Heart left ventricle (tissue), 13 donors: Measurements from ENCODE around the gene HERC2.

Experiments used
- CTCF ChIP-seq, 12 donors: fragments of 200-600 bp; sonication (generic) in 4 of 12; IDR thresholded peaks; one replicate each; pipeline versions ENCODE4 v1.5.0 to v1.8.0; 2018 to 2022; ENCODE audit warnings: antibody characterized with exemption in 12 of 12, mild to moderate bottlenecking in 5 of 12
- POLR2A ChIP-seq, 2 donors: fragments of 450-650 bp; IDR thresholded peaks; one replicate each; pipeline ENCODE4 v1.6.1; 2017; ENCODE audit warnings: antibody characterized with exemption in 2 of 2, mild to moderate bottlenecking in 2 of 2, moderate library complexity in 2 of 2
- donor health status: ischemic (EF 13 %, LVEDD 7.1; RV severe dilation, severe dysfunction).
- donor health status: DM: no; HTN: yes; CAD: no.
- donor health status: DM: no; HTN: no; CAD: no.
- donor health status: ischemic (EF 25% LVEDD 6.9; RV normal size, moderate dysfunction).
- donor health status: ischemic (EF 25% LVEDD 5.7; RV mildly dilated, moderate dysfunction).
- donor health status: ischemic (EF 35%, LVEDD 5.7; RV mildly dilated, moderate dysfunction).
- donor health status: nonischemic (EF 11% LVEDD 7.7; RV severe dilation, severe dysfunction).
- donor health status: DM: yes; HTN: yes; CAD: no.
- donor health status: PGD.
- donor health status: ischemic (EF 29% LVEDD 5.4; RV normal size, mild dysfunction).
- donor health status: nonischemic (EF 23%, LVEDD 6.1; RV moderate dilation, normal function).

GRCh38 chr15:28185148-28185895, 136.7 kb downstream of the HERC2 start:
- TF ChIP-seq CTCF (IDR thresholded peaks at IDR 0.05) = no peak
- no peak for TF ChIP-seq POLR2A (IDR thresholded peaks at IDR 0.05)
